A549 treated with CORT108297 at 1 μM for 4 hours (cell line): ENCODE data around the gene TFDP3. TPM values are rescaled to one million over a fixed set of nuclear protein-coding genes. Genes with fewer than 3 reads are reported as not detected.

Source experiments
- total RNA-seq: library from RNA; stranded (reverse); fragments of 200-300 nt; extraction: Qiagen RNA extraction; gene quantifications from 5 replicates; pipeline ENCODE4 v1.2.3, GENCODE V29; 2022

Gene TFDP3, protein sequence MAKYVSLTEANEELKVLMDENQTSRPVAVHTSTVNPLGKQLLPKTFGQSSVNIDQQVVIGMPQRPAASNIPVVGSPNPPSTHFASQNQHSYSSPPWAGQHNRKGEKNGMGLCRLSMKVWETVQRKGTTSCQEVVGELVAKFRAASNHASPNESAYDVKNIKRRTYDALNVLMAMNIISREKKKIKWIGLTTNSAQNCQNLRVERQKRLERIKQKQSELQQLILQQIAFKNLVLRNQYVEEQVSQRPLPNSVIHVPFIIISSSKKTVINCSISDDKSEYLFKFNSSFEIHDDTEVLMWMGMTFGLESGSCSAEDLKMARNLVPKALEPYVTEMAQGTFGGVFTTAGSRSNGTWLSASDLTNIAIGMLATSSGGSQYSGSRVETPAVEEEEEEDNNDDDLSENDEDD
- total RNA-seq, result not detected in 5 replicates

DNA sequence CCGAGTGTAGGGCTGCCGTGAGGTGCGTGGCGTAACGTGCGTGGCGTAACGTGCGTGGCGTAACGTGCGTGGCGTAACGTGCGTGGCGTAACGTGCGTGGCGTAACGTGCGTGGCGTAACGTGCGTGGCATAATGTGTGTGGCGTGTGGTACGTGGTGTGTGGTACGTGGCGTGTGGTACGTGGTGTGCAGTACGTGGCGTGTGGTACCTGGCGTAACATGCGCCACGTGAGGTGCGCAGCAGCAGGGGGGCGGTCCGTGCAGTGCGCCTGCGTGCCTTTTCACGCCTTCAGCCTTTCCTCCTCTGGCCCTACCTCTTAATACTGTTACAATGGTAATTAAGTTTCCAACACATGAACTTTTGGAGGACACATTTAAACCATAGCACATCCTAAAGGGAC, at the start of gene TFDP3:
TSS of gene TFDP3 (minus strand) at position 26 of the 400 bp plus-strand sequence. CDS start 95 bp downstream, outside the sequence.

Other genes starting within 250 kb of the TFDP3 start
- gene USP26, start 121.2 kb downstream of the TFDP3 start, total RNA-seq, result not detected in 5 replicates
- 0.02 to 0.06 TPM (median 0.02 TPM) in 3 of 5 replicates, not detected in the others for gene GPC4, start 197.1 kb upstream of the TFDP3 start, total RNA-seq